PC-3 (cell line): ENCODE results near the gene MED13L. TPM values are rescaled to one million over a fixed set of nuclear protein-coding genes. Genes with fewer than 3 reads are reported as not detected.

ENCODE experiments used
- ATAC-seq: fragments of 200-7000 bp; cut with Tn5 transposase; 2 replicates; pipeline ENCODE4 v1.9.1; 2020; ENCODE audit warnings: mild to moderate bottlenecking, moderate library complexity
- BruUV-seq: library from RNA; stranded (reverse); fragments of 400-500 nt; replicated peaks from 2 replicates; lab custom pipeline; 2021; lab: Mats Ljungman, UMichigan
- CTCF ChIA-PET: fragments of 300-600 bp; sonication (Branson Sonifier 250); formaldehyde crosslinking; loops from one replicate; lab custom pipeline; 2022; ENCODE audit warnings: antibody characterized with exemption; lab: Charles Lee
- POLR2A ChIA-PET: fragments of 300-600 bp; sonication (Branson Sonifier 250); formaldehyde crosslinking; loops from one replicate; lab custom pipeline; 2022; ENCODE audit warnings: antibody characterized with exemption; ENCODE audit not compliant: unreplicated experiment; lab: Charles Lee
- DNase-seq: peaks from one replicate; pipeline ENCODE4 v3.0.0-alpha.2; 2015
- H2AFZ ChIP-seq: fragments of 300-600 bp; sonication (generic); 2 replicates; pipeline ENCODE4 v1.6.0; 2016; ENCODE audit warnings: antibody characterized with exemption, low read length
- H3F3A ChIP-seq: fragments of 300-600 bp; sonication (generic); one replicate; pipeline ENCODE4 v1.6.0; 2017; ENCODE audit warnings: antibody characterized with exemption, low read length, control low read depth, mild to moderate bottlenecking; ENCODE audit not compliant: unreplicated experiment
- H3K27ac ChIP-seq: fragments of 300-600 bp; sonication (generic); 2 replicates; pipeline ENCODE4 v1.5.1; 2016; ENCODE audit warnings: mild to moderate bottlenecking, low read length
- H3K27me3 ChIP-seq: fragments of 300-600 bp; sonication (generic); 2 replicates; pipeline ENCODE4 v1.6.1; 2016; ENCODE audit warnings: low read length, mixed read lengths
- H3K36me3 ChIP-seq: fragments of 300-600 bp; sonication (generic); 2 replicates; pipeline ENCODE4 v1.6.1; 2016; ENCODE audit warnings: low read depth, mixed run types, low read length, mixed read lengths
- H3K4me1 ChIP-seq: fragments of 300-600 bp; sonication (generic); 2 replicates; pipeline ENCODE4 v1.5.1; 2016; ENCODE audit warnings: low read length; ENCODE audit not compliant: insufficient read depth
- H3K4me2 ChIP-seq: fragments of 300-600 bp; sonication (generic); 2 replicates; pipeline ENCODE4 v1.6.0; 2016; ENCODE audit warnings: low read length
- H3K4me3 ChIP-seq: fragments of 300-600 bp; sonication (generic); 2 replicates; pipeline ENCODE4 v1.5.1; 2016; ENCODE audit warnings: mild to moderate bottlenecking, low read length, mixed read lengths
- H3K79me2 ChIP-seq: fragments of 300-600 bp; sonication (generic); 2 replicates; pipeline ENCODE4 v1.6.1; 2017; ENCODE audit warnings: low read length, mixed read lengths
- H3K9ac ChIP-seq: fragments of 300-600 bp; sonication (generic); 2 replicates; pipeline ENCODE4 v1.6.0; 2016; ENCODE audit warnings: mild to moderate bottlenecking, low read length
- H3K9me2 ChIP-seq: fragments of 300-600 bp; sonication (generic); replicated peaks from 2 replicates; pipeline ENCODE4 v1.6.1; 2016; ENCODE audit warnings: mixed run types, low read length, mixed read lengths
- H3K9me3 ChIP-seq: fragments of 300-600 bp; sonication (generic); 2 replicates; pipeline ENCODE4 v1.6.1; 2016; ENCODE audit warnings: low read length, mixed read lengths
- H4K20me1 ChIP-seq: fragments of 300-600 bp; sonication (generic); 2 replicates; pipeline ENCODE4 v1.6.1; 2016; ENCODE audit warnings: low read length, mixed read lengths
- EZH2 ChIP-seq: fragments of 300-600 bp; sonication (generic); IDR thresholded peaks from one replicate; pipeline ENCODE4 v1.6.1; 2017; ENCODE audit warnings: antibody characterized with exemption, mild to moderate bottlenecking, low read length; ENCODE audit not compliant: unreplicated experiment
- EZH2phosphoT487 ChIP-seq: fragments of 300-600 bp; sonication (generic); IDR thresholded peaks from 2 replicates; pipeline ENCODE4 v1.6.1; 2018; ENCODE audit warnings: mild to moderate bottlenecking, antibody characterized with exemption, low read length, borderline replicate concordance
- intact Hi-C: fragments of 100-400 bp; cut with micrococcal nuclease; formaldehyde crosslinking; loops from 2 replicates; pipeline ENCODE4 v1.9.0; 2023
- total RNA-seq: library from RNA; depleted of rRNA; stranded (reverse); fragments of >200 nt; gene quantifications from 2 replicates; pipeline ENCODE4 v1.2.3, GENCODE V29; 2014
- TF ChIP-seq, protein P1 (sequence below): fragments of 300-600 bp; sonication (generic); conservative IDR thresholded peaks from 2 replicates; pipeline ENCODE4 v1.5.1; 2017; ENCODE audit warnings: antibody characterized with exemption, low read depth, mild to moderate bottlenecking, low read length

MED13L gene
- total RNA-seq, 1 experiment from 2014 or later: 61.2 TPM

DNA sequence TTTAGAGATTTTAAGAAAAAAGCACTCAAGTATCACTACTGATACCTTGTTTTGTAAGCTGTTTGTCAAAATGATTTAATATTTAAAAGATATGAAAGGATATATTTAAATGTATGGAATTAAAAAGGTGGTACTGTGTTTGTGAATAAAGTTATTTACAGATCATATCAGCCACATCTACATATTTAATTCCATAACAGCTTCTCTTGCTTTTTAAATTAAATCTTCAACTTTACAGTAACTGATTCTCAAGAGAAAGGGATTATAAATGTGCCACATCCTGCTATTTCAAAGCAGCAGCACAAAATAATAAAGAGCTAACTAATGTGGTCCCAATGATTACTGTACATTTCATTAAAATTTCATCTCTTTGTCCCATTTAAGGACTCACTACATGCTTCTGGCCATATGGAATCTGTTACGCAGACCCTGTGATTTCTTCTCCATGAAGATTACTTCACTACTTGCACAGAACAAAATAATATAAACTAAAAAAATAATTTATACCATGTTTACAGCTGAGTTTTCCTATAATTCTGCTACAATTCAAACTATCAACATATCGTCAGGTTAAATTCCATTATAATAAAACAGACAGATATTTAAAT, 117.8 kb downstream of the MED13L start:
- no peak for TF ChIP-seq EZH2
- TF ChIP-seq, protein P1, sequence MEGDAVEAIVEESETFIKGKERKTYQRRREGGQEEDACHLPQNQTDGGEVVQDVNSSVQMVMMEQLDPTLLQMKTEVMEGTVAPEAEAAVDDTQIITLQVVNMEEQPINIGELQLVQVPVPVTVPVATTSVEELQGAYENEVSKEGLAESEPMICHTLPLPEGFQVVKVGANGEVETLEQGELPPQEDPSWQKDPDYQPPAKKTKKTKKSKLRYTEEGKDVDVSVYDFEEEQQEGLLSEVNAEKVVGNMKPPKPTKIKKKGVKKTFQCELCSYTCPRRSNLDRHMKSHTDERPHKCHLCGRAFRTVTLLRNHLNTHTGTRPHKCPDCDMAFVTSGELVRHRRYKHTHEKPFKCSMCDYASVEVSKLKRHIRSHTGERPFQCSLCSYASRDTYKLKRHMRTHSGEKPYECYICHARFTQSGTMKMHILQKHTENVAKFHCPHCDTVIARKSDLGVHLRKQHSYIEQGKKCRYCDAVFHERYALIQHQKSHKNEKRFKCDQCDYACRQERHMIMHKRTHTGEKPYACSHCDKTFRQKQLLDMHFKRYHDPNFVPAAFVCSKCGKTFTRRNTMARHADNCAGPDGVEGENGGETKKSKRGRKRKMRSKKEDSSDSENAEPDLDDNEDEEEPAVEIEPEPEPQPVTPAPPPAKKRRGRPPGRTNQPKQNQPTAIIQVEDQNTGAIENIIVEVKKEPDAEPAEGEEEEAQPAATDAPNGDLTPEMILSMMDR: no peak
- TF ChIP-seq EZH2phosphoT487: no peak
- Histone ChIP-seq H3K36me3 (no peaks in the 10 kb centered on the region), H3F3A (peaks cover 6% of the 10 kb centered on the region), H3K9me2 (no peaks in the 10 kb centered on the region), H3K79me2 (peaks cover 99% of the 10 kb centered on the region), H3K9ac (no peak overlapping the region), H3K27me3 (no peaks in the 10 kb centered on the region), H3K4me2 (no peak overlapping the region), H3K9me3 (no peaks in the 10 kb centered on the region), H2AFZ (no peak overlapping the region), H3K4me3 (no peak overlapping the region), H3K4me1 (peaks cover 41% of the 10 kb centered on the region), H4K20me1 (peaks cover 69% of the 10 kb centered on the region), H3K27ac (no peak overlapping the region; the same call in 1 of the 2 replicates)
- ChIA-PET POLR2A (no interaction called here), CTCF (no interaction called here)
- ATAC-seq (no peak), DNase-seq (no peak)
- no TSS peak for BruUV-seq
- intact Hi-C loops: no loop called here

DNA sequence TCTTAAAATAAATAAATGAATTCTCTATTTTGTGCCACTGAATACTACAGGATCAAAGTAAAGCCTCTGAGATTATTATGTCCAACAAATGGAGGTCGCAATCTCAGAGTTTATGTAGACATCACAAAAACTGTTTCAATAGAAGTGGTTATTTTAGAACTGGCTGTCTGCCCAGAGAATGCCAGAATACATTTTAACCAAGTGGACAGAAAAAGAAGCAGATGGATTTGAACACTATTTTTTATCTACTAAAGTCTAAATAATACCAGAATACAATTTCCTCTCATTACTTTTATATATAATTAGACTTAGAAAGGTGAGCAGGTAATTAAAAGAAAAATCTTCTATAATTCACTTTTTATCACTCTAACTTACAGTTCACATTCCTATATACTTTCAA, 118.3 kb downstream of the MED13L start:
- DNase-seq (no peak), ATAC-seq (no peak)
- Histone ChIP-seq H3K36me3 (no peaks in the 10 kb centered on the region), H3F3A (peaks cover under 1% of the 10 kb centered on the region), H3K9ac (no peak overlapping the region), H3K79me2 (peaks cover 99% of the 10 kb centered on the region), H3K9me3 (no peaks in the 10 kb centered on the region), H3K4me1 (peaks cover 35% of the 10 kb centered on the region), H3K27me3 (no peaks in the 10 kb centered on the region), H2AFZ (no peak overlapping the region), H3K4me2 (no peak overlapping the region), H3K27ac (no peak overlapping the region), H3K9me2 (no peaks in the 10 kb centered on the region), H4K20me1 (peaks cover 65% of the 10 kb centered on the region), H3K4me3 (no peak overlapping the region)
- no TSS peak for BruUV-seq
- CTCF ChIA-PET: no interaction called here
- POLR2A ChIA-PET: no interaction called here
- intact Hi-C loops: no loop called here
- TF ChIP-seq EZH2: no peak
- no peak for TF ChIP-seq EZH2phosphoT487
- TF ChIP-seq, protein P1: no peak

DNA sequence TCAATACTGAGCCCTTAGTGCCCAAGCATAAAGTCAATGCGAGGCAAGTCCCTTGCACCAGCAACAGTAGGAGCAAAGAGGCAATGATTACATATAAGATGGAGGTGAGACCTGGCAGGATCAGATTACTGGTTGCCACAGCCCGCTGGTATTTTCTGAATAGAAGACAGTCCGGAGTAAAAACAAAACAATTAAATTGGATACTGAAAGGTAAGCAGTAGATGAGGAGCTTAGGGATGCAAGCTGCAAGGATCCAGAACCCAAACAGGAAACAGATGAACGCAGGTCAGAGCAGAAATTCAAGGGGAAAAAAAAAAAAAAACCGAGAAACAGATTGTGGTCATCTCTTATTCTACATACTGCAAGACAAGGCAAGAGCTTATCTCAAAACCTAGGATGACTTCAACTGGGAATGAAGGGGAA, 119.6 kb downstream of the MED13L start:
- intact Hi-C loops: no loop called here
- Histone ChIP-seq H3K9ac (no peak overlapping the region), H3K9me2 (no peaks in the 10 kb centered on the region), H3K4me3 (no peak overlapping the region), H3K4me1 (peaks cover 40% of the 10 kb centered on the region), H3F3A (no peaks in the 10 kb centered on the region), H3K4me2 (no peak overlapping the region), H3K27ac (no peak overlapping the region), H3K36me3 (no peaks in the 10 kb centered on the region), H2AFZ (no peak overlapping the region), H3K9me3 (no peaks in the 10 kb centered on the region), H3K79me2 (peaks cover 99% of the 10 kb centered on the region), H4K20me1 (peaks cover 71% of the 10 kb centered on the region), H3K27me3 (no peaks in the 10 kb centered on the region)
- ATAC-seq (no peak), DNase-seq (no peak)
- ChIA-PET CTCF (no interaction called here), POLR2A (no interaction called here)
- TF ChIP-seq EZH2phosphoT487: no peak
- no peak for TF ChIP-seq EZH2
- TF ChIP-seq, protein P1: no peak
- BruUV-seq: no TSS peak
